Limb (tissue), 2 donors: ENCODE data around the gene ERGIC3.

Source experiments
- DNase-seq, 2 donors: peaks; one replicate each; pipeline ENCODE4 v3.0.0-alpha.2; 2016; ENCODE audit errors: extremely low spot score in 2 of 2

The ERGIC3 gene

DNA sequence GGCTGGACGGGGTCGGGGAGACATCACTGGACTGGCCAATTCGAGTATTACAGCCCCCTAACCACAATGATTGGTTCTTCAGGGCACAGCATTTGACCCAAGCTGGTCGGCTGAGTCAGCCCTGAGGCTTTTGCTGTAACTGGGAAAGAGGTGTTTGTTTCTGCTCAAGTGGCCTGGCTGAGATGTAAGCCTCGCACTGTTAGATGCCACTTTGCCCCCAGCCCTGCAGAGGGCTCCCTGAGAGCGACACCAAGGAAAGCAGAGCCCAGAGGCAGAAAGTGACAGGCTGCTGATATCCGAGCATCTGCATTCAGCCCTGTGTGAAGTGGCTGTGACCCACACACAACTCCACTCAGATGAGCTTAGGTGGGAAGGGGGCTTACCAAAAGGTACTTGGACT lies 19.4 kb downstream of the ERGIC3 start:
- DNase-seq, result no peak

DNA sequence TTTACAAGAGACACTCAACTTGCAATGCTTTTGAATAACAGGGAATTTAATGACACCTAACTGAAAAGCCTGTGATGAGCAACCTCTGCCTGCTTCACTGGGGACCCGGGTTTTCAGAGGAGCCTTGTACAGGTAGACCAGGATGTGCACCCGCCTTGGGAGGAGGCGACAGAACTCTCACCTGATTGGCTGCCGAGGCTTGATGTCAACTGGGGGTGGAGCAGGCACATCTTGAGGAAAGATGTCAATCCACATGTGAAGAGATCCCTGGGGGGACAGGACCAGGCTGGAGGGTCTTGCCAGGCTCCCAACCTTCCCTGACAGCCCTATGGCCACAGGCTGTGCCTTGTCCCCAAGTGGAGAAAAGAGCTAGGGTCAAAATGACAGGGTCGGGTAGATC lies 19.8 kb downstream of the ERGIC3 start:
- DNase-seq, result no peak

DNA sequence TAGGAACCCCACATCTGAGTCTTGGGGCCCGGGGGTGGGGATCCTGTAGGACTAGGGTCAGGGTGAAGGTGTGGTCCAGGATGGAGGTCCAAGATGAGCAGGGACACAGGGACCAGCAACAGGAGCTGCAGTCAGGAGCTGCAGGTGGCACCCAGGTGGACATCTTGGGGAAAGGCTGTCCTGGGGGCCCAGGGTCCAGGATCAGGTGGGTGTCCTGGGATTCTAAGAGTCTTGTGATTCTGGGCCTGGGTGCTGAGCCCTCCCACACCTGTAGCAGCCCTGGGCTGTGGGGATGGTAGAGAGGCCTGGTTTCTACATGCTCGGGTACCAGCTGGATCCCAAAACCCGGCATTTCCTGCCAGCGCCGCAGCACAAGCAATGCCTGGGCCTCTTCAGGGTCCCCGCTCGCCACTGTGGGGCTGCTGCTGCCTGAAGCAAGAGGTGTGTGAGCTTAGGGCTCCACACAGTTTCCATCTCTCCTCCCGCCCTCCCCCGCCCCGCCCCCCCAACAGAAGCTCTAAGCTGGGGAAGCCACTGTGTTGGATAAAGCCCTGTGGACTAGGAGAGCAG lies 20.7 kb downstream of the ERGIC3 start:
- no peak for DNase-seq

DNA sequence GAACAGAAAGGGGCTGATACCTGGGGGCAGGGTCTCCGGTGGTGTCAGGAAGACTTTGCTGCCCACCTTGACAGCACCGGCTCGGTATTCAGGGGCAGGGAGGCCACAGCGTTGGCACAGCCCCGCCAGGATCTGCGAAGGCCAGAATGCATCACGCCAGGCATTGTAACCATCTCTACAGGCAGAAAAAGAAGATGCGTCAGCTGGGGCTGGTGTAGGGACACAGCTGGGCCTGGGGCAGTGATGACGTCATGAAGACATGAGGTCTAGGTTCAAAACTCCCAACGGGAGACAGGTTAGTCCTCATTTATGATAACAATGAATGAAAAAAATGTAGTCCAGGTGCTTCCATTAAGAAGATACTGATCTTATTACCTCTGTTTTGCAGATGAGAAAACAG lies 22.0 kb downstream of the ERGIC3 start:
- DNase-seq, result no peak

DNA sequence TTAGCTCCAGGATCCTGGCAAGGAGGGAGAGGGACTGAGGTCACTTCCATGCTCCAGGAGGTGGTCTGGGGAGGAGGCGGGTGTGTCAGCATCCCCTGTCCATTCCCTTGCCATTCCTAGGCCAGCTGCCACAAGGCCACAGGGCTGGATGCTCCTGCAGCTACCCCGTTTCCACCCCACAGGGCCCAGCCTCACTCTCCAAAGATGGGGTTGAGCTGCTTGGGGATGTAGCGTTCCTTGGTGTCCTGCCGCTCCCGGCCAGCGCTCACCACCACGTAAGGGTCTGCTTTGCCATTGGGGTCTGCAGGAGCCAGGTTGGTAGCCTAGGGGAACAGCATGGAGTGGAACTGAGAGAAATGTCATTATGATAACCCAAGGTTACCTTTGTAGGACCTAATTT lies 23.0 kb downstream of the ERGIC3 start:
- no peak for DNase-seq

DNA sequence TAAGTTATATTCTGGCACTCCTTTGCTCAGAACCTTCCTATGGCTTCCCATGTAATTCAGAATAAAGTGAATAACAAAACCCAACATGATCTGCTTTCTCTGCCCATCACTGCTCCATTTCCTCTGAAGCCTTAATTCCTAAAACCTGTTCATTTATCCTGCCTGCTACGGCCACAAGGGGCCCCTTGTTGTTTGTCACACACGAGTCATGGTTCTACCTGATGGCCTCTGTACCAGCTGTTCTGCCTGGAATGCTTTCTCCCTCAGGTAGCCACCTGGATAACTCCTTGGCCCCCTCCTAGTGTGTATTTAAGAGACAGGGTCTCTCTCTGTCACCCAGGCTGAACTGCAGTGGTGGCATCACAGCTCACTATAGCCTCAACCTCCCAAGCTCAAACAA lies 26.8 kb downstream of the ERGIC3 start:
- DNase-seq, result no peak

DNA sequence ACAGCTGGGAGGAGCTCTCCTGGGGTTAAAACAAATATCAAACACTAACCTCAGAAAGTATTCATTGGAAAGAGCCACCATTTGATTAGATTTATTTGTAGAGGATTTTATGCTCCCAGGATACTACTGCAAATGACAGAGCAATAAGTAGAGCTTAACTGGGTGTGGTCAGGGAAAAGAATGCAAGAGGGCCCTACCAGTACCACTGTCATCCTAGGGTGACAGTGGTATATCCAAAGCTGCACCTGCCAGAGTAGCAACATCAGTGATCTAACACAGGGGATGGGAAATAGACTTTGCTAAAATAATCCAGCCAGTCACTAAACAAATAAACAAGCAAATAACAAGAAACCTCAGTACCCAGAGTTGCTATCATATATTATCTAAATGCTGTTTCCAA lies 29.7 kb downstream of the ERGIC3 start:
- no peak for DNase-seq

DNA sequence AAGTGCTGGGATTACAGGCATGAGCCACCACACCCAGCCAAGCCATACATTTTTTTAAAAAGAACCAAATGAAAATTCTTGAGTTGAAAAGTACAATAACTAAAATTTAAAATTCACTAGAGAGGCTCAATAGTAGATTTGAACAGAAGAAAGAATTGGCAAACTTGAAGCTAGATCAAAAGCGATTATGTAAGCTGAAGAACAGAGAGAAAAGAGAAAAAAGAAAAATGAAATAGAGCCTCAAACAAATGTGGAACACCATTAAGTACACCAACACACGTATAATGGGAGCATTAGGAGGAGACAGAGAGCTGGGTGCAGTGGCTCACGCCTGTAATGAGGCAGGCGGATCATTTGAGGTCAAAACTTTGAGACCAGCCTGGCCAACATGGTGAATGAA lies 31.0 kb downstream of the ERGIC3 start:
- no peak for DNase-seq

DNA sequence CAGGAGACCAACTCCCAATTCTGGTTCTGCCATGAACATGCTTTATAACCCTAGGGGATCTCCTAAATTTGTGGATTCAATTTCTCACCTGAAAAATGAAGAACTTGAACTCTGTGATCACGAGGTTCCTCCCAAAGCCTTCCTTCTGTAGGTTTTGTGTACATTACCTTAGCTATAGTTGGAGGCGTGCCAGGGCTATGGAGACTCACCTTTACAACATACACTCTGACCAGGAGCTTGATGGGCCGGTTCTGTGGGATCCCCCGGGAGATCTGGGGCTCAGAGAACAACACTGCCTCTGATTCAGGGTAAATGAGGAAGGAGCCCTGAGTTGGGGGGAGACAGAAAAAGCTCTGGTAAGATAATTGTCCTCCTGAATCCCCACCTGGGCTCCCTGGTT lies 34.1 kb downstream of the ERGIC3 start:
- no peak for DNase-seq

DNA sequence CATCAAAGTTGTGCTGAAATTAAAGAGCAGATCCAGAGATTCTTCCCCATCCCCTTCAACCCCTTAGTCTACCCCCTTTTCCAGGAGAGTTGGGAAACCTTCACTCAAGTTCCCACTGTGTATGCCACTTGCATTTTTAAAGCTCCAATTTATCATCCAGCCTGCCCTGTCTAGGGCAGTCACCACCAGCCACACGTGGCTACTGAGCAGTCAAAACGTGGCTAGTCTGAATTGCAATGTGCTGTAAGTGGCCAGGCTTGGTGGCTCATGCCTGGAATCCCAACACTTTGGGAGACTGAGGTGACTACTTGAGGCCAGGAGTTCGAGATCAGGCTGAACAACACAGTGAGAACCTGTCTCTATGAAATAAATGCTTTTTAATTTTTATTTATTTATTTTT lies 34.9 kb downstream of the ERGIC3 start:
- DNase-seq, result no peak

DNA sequence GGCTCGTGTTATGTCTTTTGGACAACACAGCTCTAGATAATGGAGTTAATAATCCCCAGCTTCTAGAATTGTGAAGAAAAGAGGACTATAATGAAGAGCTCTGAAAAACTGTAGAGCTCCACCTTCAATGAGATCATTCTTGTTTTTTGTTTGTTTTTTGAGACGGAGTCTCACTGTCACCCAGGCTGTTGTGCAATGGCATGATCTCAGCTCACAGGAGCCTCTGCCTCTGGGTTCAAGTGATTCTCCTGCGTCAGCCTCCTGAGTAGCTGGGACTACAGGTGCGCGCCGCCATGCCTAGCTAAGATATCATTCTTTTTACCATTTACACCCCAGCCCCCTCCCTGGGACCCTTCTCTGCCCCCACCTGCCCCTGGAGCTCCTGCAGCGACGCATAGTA lies 36.6 kb downstream of the ERGIC3 start:
- no peak for DNase-seq

DNA sequence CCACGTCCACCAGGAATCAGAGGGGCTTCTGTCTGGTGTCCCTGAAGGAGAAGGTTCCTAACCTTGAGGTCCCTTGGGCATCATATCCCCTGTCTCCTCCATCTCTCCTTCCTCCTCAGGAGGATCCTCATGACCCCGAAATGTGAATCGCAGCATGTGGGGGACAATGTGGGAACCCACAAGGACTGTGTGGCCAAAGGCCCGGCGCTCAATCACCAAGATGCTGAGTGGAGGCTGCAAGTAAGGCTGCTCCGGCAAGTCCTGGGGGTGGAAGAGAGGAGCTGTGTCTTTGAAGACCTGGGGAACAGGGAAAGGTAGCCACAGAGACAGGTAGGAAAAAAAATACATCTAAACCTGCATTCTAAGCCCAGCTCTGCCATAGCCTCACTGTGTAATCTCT lies 37.3 kb downstream of the ERGIC3 start:
- DNase-seq, result no peak

DNA sequence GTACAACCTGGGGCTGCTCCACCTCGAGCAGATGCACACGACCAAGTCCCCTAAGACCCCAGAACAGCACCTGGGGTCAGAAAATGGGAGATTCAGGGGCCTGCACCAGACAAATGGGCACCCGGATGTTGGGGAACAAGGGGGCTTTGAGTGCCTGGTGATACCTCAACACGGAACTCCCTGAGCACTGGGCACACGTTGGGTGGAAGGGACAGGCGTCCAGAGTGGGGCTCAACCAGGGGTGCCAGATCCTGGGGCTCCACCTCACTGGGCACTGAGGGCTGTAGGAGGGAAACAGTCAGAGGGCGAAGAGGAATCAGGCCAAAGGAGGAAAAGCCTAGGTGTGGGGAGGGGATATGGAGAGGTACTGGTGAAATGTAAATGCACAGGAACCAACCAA lies 40.3 kb downstream of the ERGIC3 start:
- no peak for DNase-seq

DNA sequence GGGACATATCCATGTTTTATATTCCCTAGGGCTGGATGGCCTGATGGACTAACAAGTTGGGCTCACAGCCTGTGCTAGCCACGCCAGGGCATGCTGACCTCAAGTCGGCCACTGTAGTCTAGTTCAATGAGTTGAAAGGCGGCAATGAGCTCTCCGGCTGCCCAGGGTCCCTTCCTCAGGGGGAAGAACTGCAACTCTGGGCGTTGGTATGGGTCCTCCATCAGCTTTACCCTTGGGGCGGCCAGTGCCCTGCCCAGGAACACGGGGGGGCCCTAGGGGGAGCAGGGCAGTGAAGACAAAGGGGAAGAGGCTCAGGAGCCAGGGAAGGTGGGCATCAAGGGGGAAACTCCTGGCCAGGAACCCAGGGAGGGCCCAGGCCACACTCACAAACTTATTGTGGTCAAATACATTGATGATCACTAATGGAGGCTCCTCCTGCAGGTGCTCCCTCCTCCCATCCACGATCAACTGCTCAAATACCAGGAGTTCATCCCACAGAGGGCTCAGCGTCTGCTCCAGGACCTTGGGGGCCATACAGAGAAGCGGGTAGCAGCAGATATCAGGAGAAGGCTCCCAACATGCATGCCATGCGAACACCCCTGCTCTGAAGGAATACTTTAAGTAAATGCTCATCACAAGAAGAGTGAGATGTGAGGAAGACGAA lies 41.0 kb downstream of the ERGIC3 start:
- no peak for DNase-seq

DNA sequence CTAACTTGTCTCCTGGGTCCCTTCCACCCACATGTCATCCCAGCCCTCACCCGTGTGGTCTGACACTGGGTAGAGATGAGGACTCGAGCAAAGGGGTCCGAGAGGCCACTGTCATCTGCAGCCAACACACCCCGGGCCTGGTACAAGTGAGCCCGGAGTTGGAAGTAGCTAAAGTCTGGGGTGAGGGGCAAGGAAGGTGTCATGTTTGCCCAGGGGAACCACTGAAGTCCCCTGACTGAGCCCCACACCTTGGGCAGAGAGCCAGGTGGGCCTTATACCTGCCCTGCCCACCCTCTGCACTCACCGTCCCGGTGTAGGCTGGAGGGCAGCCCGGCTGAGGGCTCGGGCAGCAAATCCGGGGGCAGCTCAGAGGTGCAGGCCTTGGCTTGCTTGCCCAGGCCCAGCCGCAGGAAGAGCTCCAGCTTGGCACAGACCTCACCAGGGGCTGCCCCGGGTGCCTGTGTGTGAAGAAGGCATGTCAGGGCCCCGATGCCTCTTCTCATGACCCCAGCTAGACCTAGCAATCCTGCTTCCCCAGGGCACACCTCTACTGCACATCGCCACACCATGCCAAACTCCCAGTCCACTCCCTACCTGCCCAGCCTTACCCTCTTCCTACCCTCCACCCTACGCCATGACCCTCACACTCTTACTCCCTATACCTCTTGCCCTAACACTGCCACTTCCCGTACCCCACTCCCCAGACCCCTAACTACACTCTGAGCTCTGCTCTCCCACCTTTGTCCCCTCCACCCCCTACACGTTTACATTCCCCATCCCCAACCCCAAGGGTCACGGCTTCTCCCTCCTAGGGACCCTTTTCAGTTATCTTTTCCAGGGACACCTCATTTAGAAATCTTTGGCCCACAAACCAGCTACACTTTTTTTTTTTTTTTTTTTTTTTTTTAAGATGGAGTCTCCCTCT lies 42.0 kb downstream of the ERGIC3 start:
- DNase-seq, result no peak

DNA sequence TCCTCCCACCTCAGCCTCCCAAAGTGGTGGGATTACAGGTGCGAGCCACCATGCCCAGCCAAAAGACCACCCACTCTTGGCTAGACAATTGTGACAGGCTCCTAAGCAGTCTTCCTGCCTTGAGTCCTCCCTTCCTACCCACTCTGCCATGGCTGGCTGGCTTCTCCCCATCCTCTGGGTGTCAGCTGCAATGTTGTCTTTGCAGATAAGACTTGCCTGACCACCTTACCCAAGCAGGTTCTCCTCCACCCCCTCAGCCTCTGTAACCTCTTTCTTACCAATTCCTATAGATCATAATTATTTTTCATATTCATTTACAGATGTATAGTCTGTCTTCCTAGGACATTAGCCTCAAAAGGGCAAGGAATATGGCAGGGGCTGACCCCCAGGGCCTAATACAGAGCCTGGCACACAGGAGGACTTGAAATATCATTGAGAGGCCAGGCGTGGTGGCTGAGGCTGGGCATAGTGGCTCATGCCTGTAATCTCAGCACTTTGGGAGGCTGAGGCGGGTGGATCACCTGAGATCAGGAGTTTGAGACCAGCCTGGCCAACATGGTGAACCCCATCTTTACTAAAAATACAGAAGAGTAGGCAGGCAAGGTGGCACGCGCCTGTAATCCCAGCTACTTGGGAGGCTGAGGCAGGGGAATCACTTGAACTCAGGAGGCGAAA lies 45.0 kb downstream of the ERGIC3 start:
- no peak for DNase-seq

DNA sequence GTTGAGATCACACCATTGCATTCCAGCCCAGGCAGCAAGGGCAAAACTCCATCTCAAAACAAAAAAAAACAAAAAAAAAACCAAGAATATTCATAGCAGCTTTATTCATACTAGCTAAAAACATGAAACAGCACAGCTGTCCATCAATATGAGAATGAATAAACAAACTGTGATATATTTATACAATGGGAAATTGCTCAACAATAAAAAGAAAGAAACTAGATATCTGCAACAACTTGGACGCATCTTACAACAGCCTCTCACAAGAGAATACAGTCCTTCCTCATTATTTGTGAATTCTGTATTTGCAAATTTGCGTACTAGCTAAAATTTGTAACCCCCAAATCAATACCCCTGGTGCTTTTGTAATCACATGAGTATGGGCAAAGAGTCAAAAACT lies 45.6 kb downstream of the ERGIC3 start:
- DNase-seq, result no peak

DNA sequence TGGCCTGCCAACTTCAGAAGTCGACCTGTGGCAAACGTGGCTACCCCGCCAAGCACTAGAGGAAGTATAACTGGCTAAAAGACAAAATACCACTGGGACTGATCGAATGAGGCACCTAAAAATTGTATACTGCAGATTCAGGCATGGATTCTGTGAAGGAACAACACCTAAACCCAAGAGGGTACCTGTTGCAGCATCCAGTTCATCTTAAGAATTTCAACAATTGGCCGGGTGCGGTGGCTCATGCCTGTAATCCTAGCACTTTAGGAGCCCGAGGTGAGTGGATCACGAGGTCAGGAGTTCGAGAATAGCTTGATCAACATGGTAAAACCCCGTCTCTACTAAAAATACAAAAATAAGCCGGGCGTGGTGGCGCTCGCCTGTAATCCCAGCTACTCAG lies 46.5 kb downstream of the ERGIC3 start:
- no peak for DNase-seq

DNA sequence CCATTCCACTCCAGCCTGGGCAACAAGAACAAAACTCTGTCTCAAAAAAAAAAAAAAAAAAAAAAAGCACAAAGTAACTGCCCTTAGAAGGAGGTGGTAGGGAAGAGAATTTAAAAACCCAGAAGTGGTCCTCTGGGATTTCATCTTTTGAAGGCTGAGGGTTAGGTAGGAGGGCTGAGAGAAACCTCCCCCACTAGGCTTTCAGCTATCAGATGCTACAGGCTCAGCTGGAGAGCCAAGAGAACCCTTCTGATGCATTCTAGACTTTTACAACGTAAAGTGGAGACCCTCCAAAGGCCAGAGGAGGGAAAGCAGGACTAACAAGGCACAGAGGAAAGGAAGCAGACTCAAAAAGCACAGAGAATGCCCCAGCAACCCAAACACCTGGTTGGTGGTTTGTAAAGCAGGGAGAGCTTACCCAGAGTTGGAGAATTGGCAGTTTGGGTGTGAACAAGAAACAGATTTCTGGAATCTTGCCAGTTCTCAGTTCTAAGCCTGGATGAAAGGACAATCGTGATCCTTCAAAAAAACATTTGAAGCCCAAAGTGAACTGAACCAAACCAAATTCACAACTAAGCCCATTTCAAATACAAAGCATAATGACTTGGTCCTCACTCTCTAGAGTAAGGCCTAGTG lies 50.6 kb downstream of the ERGIC3 start:
- DNase-seq, result no peak

DNA sequence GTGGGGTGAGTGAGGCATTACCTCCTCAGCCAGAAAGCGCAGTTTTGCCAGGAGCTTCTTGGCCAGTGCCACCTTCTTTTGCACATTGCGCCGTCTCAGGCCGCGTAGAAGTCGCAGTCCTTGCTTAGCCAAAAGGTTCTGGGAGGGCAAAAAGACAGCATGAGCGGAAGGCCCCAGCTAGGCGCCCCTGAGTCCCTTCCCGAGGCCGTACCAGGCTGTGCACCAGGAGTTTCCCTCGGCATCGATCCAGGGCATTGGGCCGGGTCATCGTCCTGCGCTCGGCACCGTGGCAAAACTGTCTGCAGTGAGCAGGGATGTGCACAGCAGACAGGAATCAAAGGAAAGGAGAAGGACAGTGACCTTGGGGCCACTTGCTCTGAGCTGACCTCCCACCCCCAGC lies 53.6 kb downstream of the ERGIC3 start:
- no peak for DNase-seq

DNA sequence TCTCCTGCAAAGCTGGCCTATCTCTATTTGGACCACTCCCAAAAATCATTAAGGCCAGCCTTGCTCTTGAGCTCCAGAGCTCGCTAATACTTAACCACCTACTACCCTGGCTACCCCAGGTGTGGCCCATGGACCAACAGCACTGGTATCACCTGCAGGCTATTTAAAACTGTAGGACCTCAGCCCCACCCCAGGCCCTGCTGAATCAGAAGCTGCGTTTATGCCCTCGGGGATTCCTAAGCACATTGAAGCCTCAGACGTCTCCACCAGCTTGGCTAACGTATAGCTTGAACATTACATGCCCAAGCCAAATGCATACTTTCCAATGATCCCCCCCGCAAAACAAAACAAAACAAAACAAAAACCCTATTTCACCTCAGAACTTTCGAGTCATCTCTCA lies 54.0 kb downstream of the ERGIC3 start:
- DNase-seq, result no peak

DNA sequence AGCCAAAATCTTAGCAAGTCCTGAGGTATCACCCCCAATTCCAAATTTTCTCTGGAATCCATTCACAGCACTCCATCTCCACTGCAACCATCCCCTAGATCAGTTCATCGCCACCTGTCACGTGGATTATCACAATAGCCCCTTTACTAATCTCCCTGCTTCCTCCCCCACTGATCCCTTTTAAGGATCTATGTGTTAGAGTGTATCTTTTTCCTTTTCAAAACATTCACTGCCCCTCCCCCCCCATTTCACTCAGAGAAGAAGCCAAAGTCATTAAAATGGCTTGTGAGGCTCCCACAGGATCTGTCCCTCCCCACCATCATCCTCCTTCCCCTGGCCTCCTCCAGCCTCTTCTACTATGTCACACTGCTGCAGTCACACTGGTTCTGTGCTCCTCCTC lies 55.3 kb downstream of the ERGIC3 start:
- DNase-seq, result no peak
